ENCODE data around the gene GIGYF2.

Gene GIGYF2

GRCh38 chr2:232876978-232877441, 179.9 kb downstream of the GIGYF2 start:
- H3K4me3 ChIP-seq (ENCODE audit: low read length), result no peak overlapping the region

GRCh38 chr2:232877940-232878511, 180.9 kb downstream of the GIGYF2 start:
- H3K56ac ChIP-seq (ENCODE audit: low read length), result no peak overlapping the region
- H3K27me3 ChIP-seq (ENCODE audit: insufficient read depth, low read length, poor library complexity), result no peaks in the 10 kb centered on the region
- no peak overlapping the region for H3K27ac ChIP-seq (ENCODE audit: low read depth, low read length)
- WGBS (ENCODE audit: extremely low coverage, insufficient coverage, low lambda C conversion rate), result no CpG with 5 or more reads among the region's 13 CpGs
- no peak for DNase-seq
- no peak overlapping the region for H3K4ac ChIP-seq (ENCODE audit: low read depth, low read length)
- no peak overlapping the region for H3K4me3 ChIP-seq (ENCODE audit: low read length)
- H3K9ac ChIP-seq (ENCODE audit: low read length), result no peak overlapping the region
- H2BK120ac ChIP-seq (ENCODE audit: low read depth, low read length), result no peak overlapping the region
- no peak overlapping the region for H2BK15ac ChIP-seq (replicated peaks; ENCODE audit: low read depth)
- H3K36me3 ChIP-seq (ENCODE audit: control insufficient read depth, insufficient read depth, low read length), result no peaks in the 10 kb centered on the region
- H4K5ac ChIP-seq (ENCODE audit: low read length), result no peak overlapping the region
- no peak overlapping the region for H3K23ac ChIP-seq (ENCODE audit: low read length)
- no peaks in the 10 kb centered on the region for H3K4me1 ChIP-seq (ENCODE audit: control insufficient read depth, low read depth, low read length)
- H4K8ac ChIP-seq (ENCODE audit: low read depth, low read length), result no peak overlapping the region
- no peak overlapping the region for H2BK5ac ChIP-seq (ENCODE audit: low read length)
- no peak overlapping the region for H3K18ac ChIP-seq (ENCODE audit: low read length)
- H2AK5ac ChIP-seq (ENCODE audit: low read length), result no peak overlapping the region
- H3K4me2 ChIP-seq (ENCODE audit: low read length), result no peak overlapping the region
- no peaks in the 10 kb centered on the region for H3K79me2 ChIP-seq (ENCODE audit: control insufficient read depth, insufficient read depth, low read length)
- no peaks in the 10 kb centered on the region for H3K79me1 ChIP-seq (ENCODE audit: low read length)

More at GRCh38 chr2:232876978-232877441, 179.9 kb downstream of the GIGYF2 start:
- no CpG with 5 or more reads among the region's 21 CpGs for WGBS (ENCODE audit: extremely low coverage, insufficient coverage, low lambda C conversion rate)
- H2AK5ac ChIP-seq (ENCODE audit: low read length), result no peak overlapping the region
- peak overlapping the region; percentile 43 for H3K9ac ChIP-seq (ENCODE audit: low read length)
- peak overlapping the region; percentile 88 for H3K56ac ChIP-seq (ENCODE audit: low read length)
- no peak overlapping the region for H4K5ac ChIP-seq (ENCODE audit: low read length)
- no peaks in the 10 kb centered on the region for H3K79me2 ChIP-seq (ENCODE audit: control insufficient read depth, insufficient read depth, low read length)
- no peak overlapping the region for H3K23ac ChIP-seq (ENCODE audit: low read length)
- DNase-seq, result no peak
- H3K27me3 ChIP-seq (ENCODE audit: insufficient read depth, low read length, poor library complexity), result no peaks in the 10 kb centered on the region
- no peak overlapping the region for H3K18ac ChIP-seq (ENCODE audit: low read length)
- no peak overlapping the region for H3K4ac ChIP-seq (ENCODE audit: low read depth, low read length)
- no peak overlapping the region for H2BK120ac ChIP-seq (ENCODE audit: low read depth, low read length)
- no peaks in the 10 kb centered on the region for H3K36me3 ChIP-seq (ENCODE audit: control insufficient read depth, insufficient read depth, low read length)
- H2BK5ac ChIP-seq (ENCODE audit: low read length), result no peak overlapping the region
- no peak overlapping the region for H3K27ac ChIP-seq (ENCODE audit: low read depth, low read length)
- H2BK15ac ChIP-seq (replicated peaks; ENCODE audit: low read depth), result no peak overlapping the region
- H4K8ac ChIP-seq (ENCODE audit: low read depth, low read length), result no peak overlapping the region
- H3K4me2 ChIP-seq (ENCODE audit: low read length), result peak overlapping the region; percentile 77
- H3K4me1 ChIP-seq (ENCODE audit: control insufficient read depth, low read depth, low read length), result no peaks in the 10 kb centered on the region
- no peaks in the 10 kb centered on the region for H3K79me1 ChIP-seq (ENCODE audit: low read length)

DNA sequence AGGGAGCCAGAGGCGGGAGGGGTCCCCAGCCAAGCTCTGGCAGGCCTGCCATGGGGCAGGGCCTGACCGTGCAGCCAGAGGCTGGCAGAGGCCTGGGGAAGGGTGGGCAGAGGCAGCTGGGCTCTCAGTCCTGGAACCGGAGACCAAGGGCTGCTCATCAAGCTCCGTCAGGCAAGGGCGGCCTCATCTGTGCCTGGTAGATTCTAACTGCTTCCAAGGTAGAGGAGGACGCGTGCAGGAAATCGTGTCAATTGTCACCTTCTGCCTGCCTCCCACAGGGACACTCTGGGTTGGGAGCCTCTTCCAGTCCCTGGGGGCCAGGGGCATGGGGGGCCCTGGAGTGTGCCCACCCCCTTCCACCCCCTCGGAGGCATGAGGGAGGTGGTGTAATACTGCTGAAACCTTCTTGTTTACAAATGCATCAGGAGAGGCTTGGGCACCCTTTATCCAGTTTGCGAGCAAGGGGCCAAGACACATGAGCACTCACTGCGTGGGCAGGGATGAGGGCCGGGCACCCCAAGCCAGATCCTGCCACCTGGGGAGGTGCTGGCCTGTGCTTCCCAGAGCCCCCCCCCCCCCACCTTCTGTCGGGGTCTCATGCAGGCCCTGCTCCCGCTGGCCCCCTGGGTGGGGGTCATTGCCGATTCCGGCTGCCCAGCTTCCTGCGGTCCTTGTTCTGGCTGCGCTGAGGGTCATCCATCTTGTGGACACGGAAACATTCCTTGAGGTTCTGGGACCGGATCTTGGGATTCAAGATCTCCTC, 181.9 kb downstream of the GIGYF2 start:
- no peaks in the 10 kb centered on the region for H3K79me1 ChIP-seq (ENCODE audit: low read length)
- H3K4me2 ChIP-seq (ENCODE audit: low read length), result no peak overlapping the region
- H4K8ac ChIP-seq (ENCODE audit: low read depth, low read length), result no peak overlapping the region
- H2AK5ac ChIP-seq (ENCODE audit: low read length), result no peak overlapping the region
- H3K27me3 ChIP-seq (ENCODE audit: insufficient read depth, low read length, poor library complexity), result no peaks in the 10 kb centered on the region
- no peaks in the 10 kb centered on the region for H3K36me3 ChIP-seq (ENCODE audit: control insufficient read depth, insufficient read depth, low read length)
- no peak overlapping the region for H2BK120ac ChIP-seq (ENCODE audit: low read depth, low read length)
- no peak overlapping the region for H4K5ac ChIP-seq (ENCODE audit: low read length)
- no peaks in the 10 kb centered on the region for H3K79me2 ChIP-seq (ENCODE audit: control insufficient read depth, insufficient read depth, low read length)
- no peak overlapping the region for H2BK15ac ChIP-seq (replicated peaks; ENCODE audit: low read depth)
- no peak overlapping the region for H3K18ac ChIP-seq (ENCODE audit: low read length)
- no peaks in the 10 kb centered on the region for H3K4me1 ChIP-seq (ENCODE audit: control insufficient read depth, low read depth, low read length)
- no peak overlapping the region for H3K56ac ChIP-seq (ENCODE audit: low read length)
- H2BK5ac ChIP-seq (ENCODE audit: low read length), result no peak overlapping the region
- DNase-seq, result no peak
- no peak overlapping the region for H3K27ac ChIP-seq (ENCODE audit: low read depth, low read length)
- H3K4me3 ChIP-seq (ENCODE audit: low read length), result no peak overlapping the region
- WGBS (ENCODE audit: extremely low coverage, insufficient coverage, low lambda C conversion rate), result no CpG with 5 or more reads among the region's 20 CpGs
- no peak overlapping the region for H3K4ac ChIP-seq (ENCODE audit: low read depth, low read length)
- H3K23ac ChIP-seq (ENCODE audit: low read length), result no peak overlapping the region
- H3K9ac ChIP-seq (ENCODE audit: low read length), result no peak overlapping the region

DNA sequence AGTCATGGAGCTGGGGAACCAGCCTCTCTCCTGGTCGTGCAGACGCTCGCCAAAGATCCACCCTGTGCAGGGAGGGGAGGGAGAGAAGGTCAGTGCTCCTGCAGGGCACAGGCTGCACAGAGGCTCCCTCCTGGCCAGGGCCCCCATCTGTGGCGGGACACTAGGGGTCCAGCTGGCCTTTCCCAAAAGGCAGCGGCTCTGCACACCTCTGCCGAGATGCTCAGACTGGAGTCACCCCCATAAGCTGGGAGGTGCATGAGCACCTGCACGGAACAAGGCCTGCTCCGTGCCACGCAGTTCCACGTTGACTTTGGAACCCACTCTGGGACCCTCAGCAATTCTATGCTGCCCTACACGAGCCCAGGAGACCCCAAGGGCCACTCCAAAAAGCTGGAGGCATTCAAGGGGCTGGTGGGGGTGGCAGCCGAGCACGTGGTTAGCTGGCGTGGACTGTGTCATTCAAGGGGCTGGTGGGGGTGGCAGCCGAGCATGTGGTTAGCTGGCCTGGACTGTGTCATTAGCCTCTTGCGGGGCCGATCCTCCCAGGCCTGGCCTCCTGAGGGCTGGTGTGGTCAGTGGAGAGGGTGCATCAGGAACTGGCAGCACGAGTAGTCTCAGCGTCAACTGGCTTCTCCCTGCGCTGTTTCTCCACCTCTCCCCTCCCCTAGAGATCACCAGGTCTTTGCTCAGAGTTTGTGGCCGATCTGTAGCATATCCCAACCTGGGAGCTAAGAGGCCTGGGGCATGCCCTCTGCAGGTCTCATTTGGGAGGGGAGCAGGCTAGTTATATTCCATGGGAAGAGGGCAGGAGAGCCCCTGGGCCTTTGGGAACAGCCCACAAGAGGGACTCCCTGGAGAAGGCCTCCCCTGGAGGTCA, 182.7 kb downstream of the GIGYF2 start:
- Histone ChIP-seq H2BK15ac (replicated peaks; ENCODE audit: low read depth) (no peak overlapping the region), H2BK120ac (ENCODE audit: low read depth, low read length) (no peak overlapping the region), H3K4me3 (ENCODE audit: low read length) (no peak overlapping the region), H4K8ac (ENCODE audit: low read depth, low read length) (no peak overlapping the region), H3K36me3 (ENCODE audit: control insufficient read depth, insufficient read depth, low read length) (no peaks in the 10 kb centered on the region), H2BK5ac (ENCODE audit: low read length) (no peak overlapping the region), H2AK5ac (ENCODE audit: low read length) (no peak overlapping the region), H3K27me3 (ENCODE audit: insufficient read depth, low read length, poor library complexity) (no peaks in the 10 kb centered on the region), H3K4me2 (ENCODE audit: low read length) (no peak overlapping the region), H3K4ac (ENCODE audit: low read depth, low read length) (no peak overlapping the region), H3K79me1 (ENCODE audit: low read length) (no peaks in the 10 kb centered on the region), H3K4me1 (ENCODE audit: control insufficient read depth, low read depth, low read length) (no peaks in the 10 kb centered on the region), H3K56ac (ENCODE audit: low read length) (no peak overlapping the region), H4K5ac (ENCODE audit: low read length) (no peak overlapping the region), H3K18ac (ENCODE audit: low read length) (no peak overlapping the region), H3K27ac (ENCODE audit: low read depth, low read length) (no peak overlapping the region), H3K79me2 (ENCODE audit: control insufficient read depth, insufficient read depth, low read length) (no peaks in the 10 kb centered on the region), H3K23ac (ENCODE audit: low read length) (no peak overlapping the region), H3K9ac (ENCODE audit: low read length) (no peak overlapping the region)
- peak; percentile 11 for DNase-seq
- no CpG with 5 or more reads among the region's 21 CpGs for WGBS (ENCODE audit: extremely low coverage, insufficient coverage, low lambda C conversion rate)

- Histone ChIP-seq H2AK5ac (ENCODE audit: low read length) (no peak overlapping the region), H3K79me2 (ENCODE audit: control insufficient read depth, insufficient read depth, low read length) (no peaks in the 10 kb centered on the region), H3K23ac (ENCODE audit: low read length) (no peak overlapping the region), H3K18ac (ENCODE audit: low read length) (no peak overlapping the region), H3K36me3 (ENCODE audit: control insufficient read depth, insufficient read depth, low read length) (no peaks in the 10 kb centered on the region), H3K9ac (ENCODE audit: low read length) (no peak overlapping the region), H3K4me3 (ENCODE audit: low read length) (no peak overlapping the region), H3K27ac (ENCODE audit: low read depth, low read length) (no peak overlapping the region), H3K4ac (ENCODE audit: low read depth, low read length) (no peak overlapping the region), H3K56ac (ENCODE audit: low read length) (no peak overlapping the region), H2BK120ac (ENCODE audit: low read depth, low read length) (no peak overlapping the region), H3K4me2 (ENCODE audit: low read length) (no peak overlapping the region), H2BK15ac (replicated peaks; ENCODE audit: low read depth) (no peak overlapping the region), H4K5ac (ENCODE audit: low read length) (no peak overlapping the region), H2BK5ac (ENCODE audit: low read length) (no peak overlapping the region), H3K4me1 (ENCODE audit: control insufficient read depth, low read depth, low read length) (no peaks in the 10 kb centered on the region), H3K27me3 (ENCODE audit: insufficient read depth, low read length, poor library complexity) (no peaks in the 10 kb centered on the region), H3K79me1 (ENCODE audit: low read length) (no peaks in the 10 kb centered on the region), H4K8ac (ENCODE audit: low read depth, low read length) (no peak overlapping the region)
- WGBS (ENCODE audit: extremely low coverage, insufficient coverage, low lambda C conversion rate), result no CpG with 5 or more reads among the region's 17 CpGs
- DNase-seq, result no peak
Observed at GRCh38 chr2:232880764-232881351, 183.7 kb downstream of the GIGYF2 start.
